ENCODE measurements around the gene MICAL3.

The MICAL3 gene

GRCh38 chr22:17816649-17817048, 207.7 kb downstream of the MICAL3 start:
- no peak for DNase-seq (ENCODE audit: low read depth)

- DNase-seq (ENCODE audit: low read depth) = no peak
Observed at GRCh38 chr22:17815703-17816254, 208.6 kb downstream of the MICAL3 start.

GRCh38 chr22:17814830-17815229, 209.5 kb downstream of the MICAL3 start:
- no peak for DNase-seq (ENCODE audit: low read depth)

- DNase-seq (ENCODE audit: low read depth) = no peak
Observed at GRCh38 chr22:17814084-17814483, 210.3 kb downstream of the MICAL3 start.

GRCh38 chr22:17811119-17811518, 213.2 kb downstream of the MICAL3 start:
- DNase-seq (ENCODE audit: low read depth) = no peak

GRCh38 chr22:17810570-17811116, 213.7 kb downstream of the MICAL3 start:
- no peak for DNase-seq (ENCODE audit: low read depth)

- DNase-seq (ENCODE audit: low read depth) = peak; percentile 68
Observed at GRCh38 chr22:17808693-17809403, 215.5 kb downstream of the MICAL3 start.

GRCh38 chr22:17807578-17808410, 216.6 kb downstream of the MICAL3 start:
- peak; percentile 67 for DNase-seq (ENCODE audit: low read depth)

- no peak for DNase-seq (ENCODE audit: low read depth)
Observed at GRCh38 chr22:17807086-17807485, 217.3 kb downstream of the MICAL3 start.

GRCh38 chr22:17806437-17806836, 217.9 kb downstream of the MICAL3 start:
- no peak for DNase-seq (ENCODE audit: low read depth)

GRCh38 chr22:17804331-17805080, 219.9 kb downstream of the MICAL3 start:
- DNase-seq (ENCODE audit: low read depth) = no peak

GRCh38 chr22:17803609-17804270, 220.6 kb downstream of the MICAL3 start:
- DNase-seq (ENCODE audit: low read depth) = no peak

- peak; percentile 21 for DNase-seq (ENCODE audit: low read depth)
Observed at GRCh38 chr22:17802822-17803221, 221.5 kb downstream of the MICAL3 start.

GRCh38 chr22:17802411-17802810, 221.9 kb downstream of the MICAL3 start:
- DNase-seq (ENCODE audit: low read depth) = no peak

- DNase-seq (ENCODE audit: low read depth) = no peak
Observed at GRCh38 chr22:17797721-17798559, 226.4 kb downstream of the MICAL3 start.

- DNase-seq (ENCODE audit: low read depth) = no peak
Observed at GRCh38 chr22:17796695-17797094, 227.7 kb downstream of the MICAL3 start.

- no peak for DNase-seq (ENCODE audit: low read depth)
Observed at GRCh38 chr22:17795661-17796548, 228.5 kb downstream of the MICAL3 start.

- DNase-seq (ENCODE audit: low read depth) = no peak
Observed at GRCh38 chr22:17794726-17795542, 229.4 kb downstream of the MICAL3 start.

All from amniotic epithelial cell (primary cell).